ENCODE results near the gene MCTP1.

- TF ChIP-seq NFRKB (IDR thresholded peaks at IDR 0.05) = no peak
- no peak for TF ChIP-seq SP1 (IDR thresholded peaks at IDR 0.05)
- TF ChIP-seq FOXK2 (IDR thresholded peaks at IDR 0.05) = no peak
- no peak for TF ChIP-seq FOXM1 (IDR thresholded peaks at IDR 0.05; ENCODE audit: borderline replicate concordance)
- TF ChIP-seq ARNT (IDR thresholded peaks at IDR 0.05) = no peak
- TF ChIP-seq HDGF (IDR thresholded peaks at IDR 0.05; ENCODE audit: borderline replicate concordance) = no peak
- TF ChIP-seq LEF1 (IDR thresholded peaks at IDR 0.05; ENCODE audit: borderline replicate concordance) = no peak
These were observed 412.4 kb downstream of the MCTP1 start for GRCh38 chr5:94872526-94872925.
